Measurements from ENCODE around the gene TCFL5.

DNA sequence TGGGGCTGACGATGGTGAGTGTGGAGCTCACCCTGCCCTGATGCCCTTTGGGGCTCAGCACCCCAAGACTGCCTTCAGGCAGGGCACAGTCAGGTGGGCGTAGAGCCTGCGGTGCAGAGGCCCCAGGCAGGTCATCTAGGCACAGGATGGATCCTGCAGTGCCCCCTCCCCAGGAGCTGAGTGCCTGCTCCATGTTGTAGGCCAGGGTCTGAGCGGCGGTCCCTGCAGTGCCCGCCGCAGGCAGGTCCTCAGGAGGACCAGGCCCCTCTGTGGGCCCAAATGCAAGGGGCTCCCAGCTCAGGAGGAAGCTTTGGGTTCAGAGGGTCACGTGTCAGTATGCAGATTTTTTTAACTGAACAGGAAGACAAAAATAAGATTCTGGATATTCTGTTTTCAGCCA is 62.6 kb downstream of the TCFL5 start:
- TF ChIP-seq, protein P1, sequence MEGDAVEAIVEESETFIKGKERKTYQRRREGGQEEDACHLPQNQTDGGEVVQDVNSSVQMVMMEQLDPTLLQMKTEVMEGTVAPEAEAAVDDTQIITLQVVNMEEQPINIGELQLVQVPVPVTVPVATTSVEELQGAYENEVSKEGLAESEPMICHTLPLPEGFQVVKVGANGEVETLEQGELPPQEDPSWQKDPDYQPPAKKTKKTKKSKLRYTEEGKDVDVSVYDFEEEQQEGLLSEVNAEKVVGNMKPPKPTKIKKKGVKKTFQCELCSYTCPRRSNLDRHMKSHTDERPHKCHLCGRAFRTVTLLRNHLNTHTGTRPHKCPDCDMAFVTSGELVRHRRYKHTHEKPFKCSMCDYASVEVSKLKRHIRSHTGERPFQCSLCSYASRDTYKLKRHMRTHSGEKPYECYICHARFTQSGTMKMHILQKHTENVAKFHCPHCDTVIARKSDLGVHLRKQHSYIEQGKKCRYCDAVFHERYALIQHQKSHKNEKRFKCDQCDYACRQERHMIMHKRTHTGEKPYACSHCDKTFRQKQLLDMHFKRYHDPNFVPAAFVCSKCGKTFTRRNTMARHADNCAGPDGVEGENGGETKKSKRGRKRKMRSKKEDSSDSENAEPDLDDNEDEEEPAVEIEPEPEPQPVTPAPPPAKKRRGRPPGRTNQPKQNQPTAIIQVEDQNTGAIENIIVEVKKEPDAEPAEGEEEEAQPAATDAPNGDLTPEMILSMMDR (IDR thresholded peaks at IDR 0.05; ENCODE audit: insufficient read depth, low read length, poor library complexity, severe bottlenecking) = no peak
- TF ChIP-seq EZH2phosphoT487 (conservative IDR thresholded peaks at IDR 0.05; ENCODE audit: low read length) = no peak

All from SU-DHL-6 (cell line).